Lower leg skin (tissue), 4 donors: ENCODE data around the gene OOSP3. TPM values are rescaled to one million over a fixed set of nuclear protein-coding genes. Genes with fewer than 3 reads are reported as not detected.
"Not testable (repeated sequence)": the region's sequence is repeated elsewhere in the genome, so short reads cannot be mapped to it uniquely, and the experiment has no call there.

ENCODE experiments used
- DNase-seq, 2 donors: peaks; one replicate each; pipeline ENCODE4 v3.0.0-alpha.2; 2019; ENCODE audit warnings: low spot score in 2 of 2
- H3K4me3 ChIP-seq: fragments of 200-600 bp; sonication (generic); 2 replicates; pipeline ENCODE4 v1.5.1; 2017; ENCODE audit warnings: mild to moderate bottlenecking, low read depth; ENCODE audit not compliant: poor library complexity, severe bottlenecking
- POLR2A ChIP-seq, 2 donors: fragments of 450-650 bp; IDR thresholded peaks; one replicate each; pipeline ENCODE4 v1.6.1; 2016 to 2017; ENCODE audit warnings: antibody characterized with exemption in 2 of 2, mild to moderate bottlenecking in 1 of 2, moderate library complexity in 1 of 2
- WGBS, 2 donors: methylation state at CpG; one replicate each; pipeline ENCODE4 v1.1.5; 2018; 5-methylcytosine and 5-hydroxymethylcytosine counted together
- intact Hi-C: fragments of 100-400 bp; cut with DNase I; formaldehyde crosslinking; loops from one replicate; pipeline ENCODE4 v1.15.0; 2023; ENCODE audit warnings: low total_unique reads
- total RNA-seq, 4 donors: library from RNA; depleted of rRNA; stranded (reverse); fragments of >200 nt; gene quantifications; one replicate each; pipeline ENCODE4 v1.1.0, GENCODE V29; 2016
- TF ChIP-seq, protein P1 (sequence below), 3 donors: fragments of 450-650 bp; IDR thresholded peaks; one replicate each; pipeline ENCODE4 v1.5.1; 2016; ENCODE audit warnings: antibody characterized with exemption in 3 of 3, mild to moderate bottlenecking in 3 of 3, moderate library complexity in 2 of 3

The OOSP3 gene
- total RNA-seq, 4 donors from 2014 or later, result not detected

DNA sequence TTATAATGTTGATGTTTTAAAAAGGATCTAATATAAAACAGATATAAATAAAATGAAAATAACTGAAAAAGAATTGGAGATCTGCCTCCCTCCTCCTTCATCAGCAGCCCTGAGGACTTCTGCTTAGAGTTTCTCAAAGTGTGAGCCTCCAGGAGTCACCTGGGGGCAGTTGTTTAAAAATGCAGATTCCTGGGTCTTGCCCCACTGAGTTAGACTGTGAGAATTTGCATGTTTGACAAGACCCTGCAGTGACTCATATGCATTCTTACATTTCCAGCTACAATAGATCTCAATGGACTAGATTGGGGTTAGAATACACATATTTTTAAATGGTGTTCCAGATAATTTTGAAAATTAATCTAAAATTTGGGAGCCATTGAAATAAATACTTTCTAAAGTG is 798 bp upstream of the OOSP3 start:
- no peak for DNase-seq
- intact Hi-C loops, result no loop called here
- no peak for TF ChIP-seq POLR2A (IDR thresholded peaks at IDR 0.05)
- TF ChIP-seq, protein P1, sequence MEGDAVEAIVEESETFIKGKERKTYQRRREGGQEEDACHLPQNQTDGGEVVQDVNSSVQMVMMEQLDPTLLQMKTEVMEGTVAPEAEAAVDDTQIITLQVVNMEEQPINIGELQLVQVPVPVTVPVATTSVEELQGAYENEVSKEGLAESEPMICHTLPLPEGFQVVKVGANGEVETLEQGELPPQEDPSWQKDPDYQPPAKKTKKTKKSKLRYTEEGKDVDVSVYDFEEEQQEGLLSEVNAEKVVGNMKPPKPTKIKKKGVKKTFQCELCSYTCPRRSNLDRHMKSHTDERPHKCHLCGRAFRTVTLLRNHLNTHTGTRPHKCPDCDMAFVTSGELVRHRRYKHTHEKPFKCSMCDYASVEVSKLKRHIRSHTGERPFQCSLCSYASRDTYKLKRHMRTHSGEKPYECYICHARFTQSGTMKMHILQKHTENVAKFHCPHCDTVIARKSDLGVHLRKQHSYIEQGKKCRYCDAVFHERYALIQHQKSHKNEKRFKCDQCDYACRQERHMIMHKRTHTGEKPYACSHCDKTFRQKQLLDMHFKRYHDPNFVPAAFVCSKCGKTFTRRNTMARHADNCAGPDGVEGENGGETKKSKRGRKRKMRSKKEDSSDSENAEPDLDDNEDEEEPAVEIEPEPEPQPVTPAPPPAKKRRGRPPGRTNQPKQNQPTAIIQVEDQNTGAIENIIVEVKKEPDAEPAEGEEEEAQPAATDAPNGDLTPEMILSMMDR (IDR thresholded peaks at IDR 0.05), result no peak
- H3K4me3 ChIP-seq, result no peak overlapping the region

DNA sequence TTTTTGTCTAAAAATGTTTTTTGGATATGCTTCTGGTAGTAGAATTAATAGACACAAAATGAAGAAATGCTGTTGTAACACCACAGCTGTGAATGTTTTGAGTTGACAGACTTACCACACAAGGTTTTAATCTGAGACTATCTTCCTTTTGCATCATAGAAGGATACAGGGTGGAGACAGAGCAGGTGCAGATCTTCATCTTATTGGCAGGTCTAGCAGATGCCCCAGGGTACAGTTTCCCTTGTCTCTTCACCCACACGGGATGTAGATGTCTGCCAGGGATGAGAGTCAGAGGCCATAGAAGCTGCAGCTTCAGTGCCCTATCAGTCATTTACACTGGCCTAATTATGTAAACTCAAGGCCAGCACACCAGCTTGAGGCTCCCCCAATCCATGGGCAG is 985 bp downstream of the OOSP3 start:
- intact Hi-C loops, result no loop called here
- 8 to 24% methylated on average over 1 of the region's 1 CpG for WGBS, 2 donors
- DNase-seq, result no peak
- TF ChIP-seq, protein P1 (IDR thresholded peaks at IDR 0.05), result no peak
- no peak for TF ChIP-seq POLR2A (IDR thresholded peaks at IDR 0.05)
- H3K4me3 ChIP-seq, result no peak overlapping the region

DNA sequence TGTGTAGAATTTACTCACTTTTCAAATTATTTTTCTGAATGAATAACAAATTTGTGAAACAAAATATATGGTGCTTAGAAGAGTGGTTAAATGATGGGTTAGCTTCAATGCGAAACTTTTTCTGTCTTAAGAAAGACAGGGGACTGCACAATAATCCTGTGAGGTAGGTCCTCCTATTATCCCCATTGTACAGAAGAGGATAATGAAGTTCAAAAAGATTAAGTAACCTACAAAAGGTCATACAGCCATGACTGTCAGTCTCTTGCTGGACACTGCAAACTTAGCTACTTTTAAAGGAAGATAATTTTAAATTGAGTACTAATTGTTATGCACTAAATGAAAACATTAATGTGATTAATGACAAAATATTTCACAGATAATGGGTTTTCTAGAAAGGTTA is 5.0 kb downstream of the OOSP3 start:
- H3K4me3 ChIP-seq, result no peak overlapping the region
- WGBS, 2 donors, result 95 to 96% methylated on average over 1 of the region's 1 CpG
- DNase-seq, result no peak
- TF ChIP-seq, protein P1 (IDR thresholded peaks at IDR 0.05), result no peak
- TF ChIP-seq POLR2A (IDR thresholded peaks at IDR 0.05), result no peak
- intact Hi-C loops, result no loop called here

DNA sequence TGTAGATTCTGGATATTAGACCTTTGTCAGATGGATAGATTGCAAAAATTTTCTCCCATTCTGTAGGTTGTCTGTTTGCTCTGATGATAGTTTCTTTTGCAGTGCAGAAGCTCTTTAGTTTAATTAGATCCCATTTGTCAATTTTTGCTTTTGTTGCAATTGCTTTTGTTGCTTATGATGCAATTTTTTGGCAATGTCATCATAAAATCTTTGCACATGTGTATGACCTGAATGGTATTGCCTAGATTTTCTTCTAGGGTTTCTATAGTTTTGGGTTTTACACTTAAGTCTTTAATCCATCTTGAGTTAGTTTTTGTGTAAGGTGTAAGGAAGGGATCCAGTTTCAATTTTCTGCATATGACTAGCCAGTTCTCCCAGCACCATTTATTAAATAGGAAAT is 8.6 kb downstream of the OOSP3 start:
- H3K4me3 ChIP-seq, DNase-seq, intact Hi-C loops: not testable (repeated sequence)

DNA sequence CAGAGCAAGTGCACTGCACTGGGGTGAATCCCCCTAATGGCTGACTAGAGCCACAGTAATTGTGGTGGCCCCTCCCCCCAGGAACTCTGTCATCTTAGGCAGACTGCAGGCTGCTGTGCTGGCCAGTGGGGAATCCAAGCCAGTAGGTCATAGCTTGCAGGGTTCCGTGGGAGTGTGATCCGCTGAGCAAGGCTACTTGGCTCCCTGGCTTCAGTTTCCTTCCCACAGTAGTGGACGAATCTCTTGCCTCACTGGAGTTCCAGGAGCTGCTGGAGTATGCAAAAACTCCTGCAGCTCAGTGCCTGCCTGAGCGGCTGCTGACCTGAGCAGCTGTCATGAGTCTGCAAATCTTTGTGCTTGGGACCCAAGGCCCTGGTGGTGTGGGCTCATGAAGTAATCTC is 13.2 kb downstream of the OOSP3 start:
- TF ChIP-seq, protein P1 (IDR thresholded peaks at IDR 0.05), result no peak
- TF ChIP-seq POLR2A (IDR thresholded peaks at IDR 0.05), result no peak
- intact Hi-C loops, result no loop called here
- WGBS, 2 donors, result 32 to 52% methylated on average over 3 to 4 of the region's 4 CpGs
- no peak overlapping the region for H3K4me3 ChIP-seq
- no peak for DNase-seq

DNA sequence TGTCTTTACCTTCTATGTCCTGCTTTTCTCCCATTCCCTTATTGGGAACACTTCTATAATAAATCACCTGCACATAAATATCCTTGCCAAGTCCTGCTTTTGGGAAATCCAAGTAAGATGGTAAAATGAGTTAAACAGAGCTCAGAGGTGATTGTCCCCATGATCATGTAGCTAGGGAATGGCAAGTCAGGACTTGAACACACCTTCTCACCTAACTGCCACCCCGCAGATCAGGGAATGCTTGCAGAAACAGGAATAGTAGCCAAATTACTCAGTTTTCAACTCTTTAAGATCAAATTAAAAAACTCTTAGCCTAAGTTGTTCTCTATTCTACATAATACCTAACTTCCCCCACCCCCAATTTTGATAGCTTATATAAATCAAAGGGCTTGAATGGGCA is 16.0 kb downstream of the OOSP3 start:
- 48 to 50% methylated on average over 1 of the region's 1 CpG for WGBS, 2 donors
- H3K4me3 ChIP-seq, result no peak overlapping the region
- no peak for DNase-seq
- intact Hi-C loops, result no loop called here
- no peak for TF ChIP-seq POLR2A (IDR thresholded peaks at IDR 0.05)
- TF ChIP-seq, protein P1 (IDR thresholded peaks at IDR 0.05), result no peak
